HTR-8/SVneo (cell line): ENCODE measurements around the gene CRYGC.

ENCODE experiments used
- DNase-seq: peaks from one replicate; pipeline ENCODE4 v3.0.0; 2011; ENCODE audit warnings: low spot score, mixed read lengths; ENCODE audit not compliant: insufficient read length
- FAIRE-seq: peaks from 2 replicates; lab custom pipeline; 2011; peaks lifted over from hg19 to GRCh38; lab: Jason Lieb, UNC

The CRYGC gene

GRCh38 chr2:208129744-208130711 lies at the start of gene CRYGC:
Gene CRYGC, minus strand, starts transcription at chr2:208129828. Its CDS starts 36 bp downstream, at chr2:208129792.
- DNase-seq, result peak; percentile 35
- FAIRE-seq, result peak; percentile 69

- FAIRE-seq, result peak; percentile 49
- DNase-seq, result peak; percentile 23
Measured at GRCh38 chr2:208179028-208179609, 49.5 kb upstream of the CRYGC start.

- no peak for DNase-seq
- FAIRE-seq, result no peak
Measured at GRCh38 chr2:208175840-208176153, 46.2 kb upstream of the CRYGC start.

- FAIRE-seq (no peak), DNase-seq (peak; percentile 81)
Measured at GRCh38 chr2:208175069-208175839, 45.6 kb upstream of the CRYGC start.

GRCh38 chr2:208174144-208174543 lies 44.5 kb upstream of the CRYGC start:
- no peak for FAIRE-seq
- no peak for DNase-seq

- DNase-seq (no peak), FAIRE-seq (no peak)
Measured at GRCh38 chr2:208172125-208172524, 42.5 kb upstream of the CRYGC start.

- DNase-seq (no peak), FAIRE-seq (no peak)
Measured at GRCh38 chr2:208164951-208165755, 35.5 kb upstream of the CRYGC start.

GRCh38 chr2:208163489-208163888 lies 33.9 kb upstream of the CRYGC start, which contains the start of gene CRYGA:
Gene CRYGA, minus strand, starts transcription at chr2:208163589. Its CDS starts 33 bp downstream, at chr2:208163556.
- FAIRE-seq, result no peak
- DNase-seq, result no peak

- no peak for DNase-seq
- peak; percentile 40 for FAIRE-seq
Measured at GRCh38 chr2:208156439-208156838, 26.8 kb upstream of the CRYGC start.

- FAIRE-seq (no peak), DNase-seq (no peak)
Measured at GRCh38 chr2:208153156-208153555, 23.5 kb upstream of the CRYGC start.

- DNase-seq, result no peak
- FAIRE-seq, result no peak
Measured at GRCh38 chr2:208150956-208151355, 21.3 kb upstream of the CRYGC start.

- FAIRE-seq (no peak), DNase-seq (no peak)
Measured at GRCh38 chr2:208150094-208150493, 20.5 kb upstream of the CRYGC start.

- FAIRE-seq, result no peak
Measured at GRCh38 chr2:208148803-208149202, 19.2 kb upstream of the CRYGC start.

GRCh38 chr2:208147759-208148158 lies 18.1 kb upstream of the CRYGC start:
- no peak for FAIRE-seq
- DNase-seq, result no peak

More at GRCh38 chr2:208148803-208149202, 19.2 kb upstream of the CRYGC start:
- no peak for DNase-seq

GRCh38 chr2:208147008-208147407 lies 17.4 kb upstream of the CRYGC start:
- FAIRE-seq (no peak), DNase-seq (no peak)

- no peak for DNase-seq
- no peak for FAIRE-seq
Measured at GRCh38 chr2:208146006-208146405, 16.4 kb upstream of the CRYGC start, which contains the start of gene CRYGB. Gene CRYGB, minus strand, starts transcription at chr2:208146158. Its CDS starts 38 bp downstream, at chr2:208146120.

- FAIRE-seq (no peak), DNase-seq (no peak)
Measured at GRCh38 chr2:208142925-208143799, 13.5 kb upstream of the CRYGC start.

- no peak for DNase-seq
- no peak for FAIRE-seq
Measured at GRCh38 chr2:208142240-208142924, 12.8 kb upstream of the CRYGC start.
